Glomerular endothelial cell (primary cell): Measurements from ENCODE around the gene HES3. TPM values are rescaled to one million over a fixed set of nuclear protein-coding genes. Genes with fewer than 3 reads are reported as not detected.

ENCODE experiments used
- DNase-seq: peaks from one replicate; pipeline ENCODE4 v3.0.0-alpha.2; 2011; ENCODE audit warnings: low read depth, low spot score; ENCODE audit errors: extremely low read depth
- total RNA-seq: library from RNA; depleted of rRNA; stranded (reverse); fragments of >200 nt; gene quantifications from 2 replicates; pipeline ENCODE4 v1.2.3, GENCODE V29; 2015

HES3 gene
- total RNA-seq, 1 donor from 2014 or later: not detected

GRCh38 chr1:6245086-6245868 lies 1.3 kb downstream of the HES3 start:
- DNase-seq: no peak

- DNase-seq: no peak
Measured at GRCh38 chr1:6245869-6246496, 2.0 kb downstream of the HES3 start.

DNA sequence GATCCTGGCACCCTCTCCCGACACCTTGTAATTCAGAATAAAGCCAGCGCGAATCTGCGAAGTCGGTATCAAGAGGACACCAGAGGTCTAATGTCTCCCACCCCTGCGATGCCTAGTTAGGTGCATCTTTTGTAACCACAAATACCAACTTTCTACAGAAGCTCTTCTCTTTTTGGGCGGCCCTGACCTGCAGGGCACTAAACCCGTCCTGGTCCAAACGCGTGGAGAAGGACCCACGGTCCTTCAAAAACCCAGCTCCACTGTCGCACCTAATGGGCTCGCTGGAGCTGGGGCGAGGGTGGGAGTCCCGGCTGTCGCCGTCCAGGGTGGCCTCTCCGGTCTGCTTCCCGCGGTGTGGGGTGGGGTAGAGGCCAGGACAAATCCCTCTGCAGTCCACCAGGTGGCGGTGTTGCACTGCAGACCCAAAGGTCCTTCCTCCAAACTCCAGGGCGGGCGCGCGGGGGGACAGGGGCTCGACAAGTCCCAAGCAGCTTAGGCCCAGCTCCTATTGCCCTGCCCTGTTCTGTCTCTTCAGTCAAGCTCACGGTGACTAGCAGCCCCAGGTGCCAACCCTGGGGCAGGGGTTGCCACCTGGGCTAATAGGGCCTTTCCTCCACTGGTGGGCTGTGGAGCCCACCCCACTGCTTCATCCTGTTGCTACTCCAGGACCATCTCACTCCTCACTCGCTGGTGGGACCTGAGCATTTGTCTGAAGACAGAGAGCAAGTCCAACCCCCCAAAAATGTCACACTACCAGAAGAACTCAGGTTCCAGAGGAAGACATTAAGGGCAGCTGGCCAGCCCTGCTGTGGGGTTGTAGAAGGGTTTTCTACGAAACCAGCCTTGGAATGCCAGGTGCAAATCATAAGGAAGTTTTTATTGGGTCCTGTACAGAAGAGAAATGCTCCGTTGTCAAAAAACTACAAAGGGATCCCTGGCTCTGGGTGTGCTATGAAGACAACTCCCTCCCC lies 2.8 kb downstream of the HES3 start:
- DNase-seq: no peak

DNA sequence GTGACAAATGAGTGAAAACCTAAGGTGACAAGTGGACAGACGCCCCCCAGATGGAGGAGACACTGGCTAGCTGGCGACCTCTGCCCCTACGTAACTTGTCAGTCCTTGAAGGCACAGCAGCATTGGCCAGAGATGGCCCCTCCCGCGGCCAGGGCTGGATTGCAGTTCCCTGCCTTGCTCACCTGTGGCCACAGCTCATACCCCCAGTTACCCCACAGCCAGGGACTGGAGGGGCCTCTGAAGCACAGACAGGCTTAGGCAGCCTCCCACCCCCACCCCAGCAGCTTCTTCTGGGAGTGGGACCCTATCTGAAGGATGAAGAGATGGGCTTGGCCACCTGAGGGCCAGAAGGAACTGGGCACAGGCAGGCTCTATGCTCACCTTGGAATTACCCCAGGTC lies 3.7 kb downstream of the HES3 start:
- DNase-seq: no peak

DNA sequence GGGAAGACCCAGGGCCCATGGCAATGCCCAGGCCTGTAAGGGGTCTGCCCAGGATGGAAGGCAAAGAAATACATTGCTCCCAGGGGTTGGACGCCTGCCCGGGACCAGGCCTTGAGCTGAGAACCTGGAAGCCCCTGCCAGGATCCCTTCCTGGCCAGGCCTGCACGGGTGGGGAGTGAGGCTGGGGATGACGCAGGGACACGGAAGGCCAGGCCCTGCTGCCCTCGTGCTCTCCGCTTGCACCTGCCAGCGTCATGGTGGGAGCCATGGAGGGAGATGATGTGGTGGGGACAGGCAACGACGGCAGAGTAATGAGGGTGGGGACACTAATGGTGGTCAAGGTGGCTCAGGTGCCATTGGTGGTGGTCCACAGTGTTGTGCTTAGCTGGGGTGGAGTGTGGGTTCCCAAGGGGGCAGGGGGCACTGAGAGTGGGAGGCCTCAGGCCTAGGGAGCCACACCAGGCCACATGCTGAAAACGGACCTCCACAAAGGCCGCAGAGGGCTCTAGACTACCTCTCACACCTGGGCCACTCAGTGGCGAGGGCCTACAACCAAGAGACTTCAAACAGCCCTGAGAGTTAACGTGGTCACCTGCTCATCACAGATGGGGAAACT lies 4.3 kb downstream of the HES3 start:
- DNase-seq: no peak

GRCh38 chr1:6248932-6249738 lies 5.2 kb downstream of the HES3 start:
- no peak for DNase-seq

- DNase-seq: no peak
Measured at GRCh38 chr1:6249739-6250689, 6.0 kb downstream of the HES3 start.

GRCh38 chr1:6251233-6251632 lies 7.3 kb downstream of the HES3 start:
- no peak for DNase-seq

DNA sequence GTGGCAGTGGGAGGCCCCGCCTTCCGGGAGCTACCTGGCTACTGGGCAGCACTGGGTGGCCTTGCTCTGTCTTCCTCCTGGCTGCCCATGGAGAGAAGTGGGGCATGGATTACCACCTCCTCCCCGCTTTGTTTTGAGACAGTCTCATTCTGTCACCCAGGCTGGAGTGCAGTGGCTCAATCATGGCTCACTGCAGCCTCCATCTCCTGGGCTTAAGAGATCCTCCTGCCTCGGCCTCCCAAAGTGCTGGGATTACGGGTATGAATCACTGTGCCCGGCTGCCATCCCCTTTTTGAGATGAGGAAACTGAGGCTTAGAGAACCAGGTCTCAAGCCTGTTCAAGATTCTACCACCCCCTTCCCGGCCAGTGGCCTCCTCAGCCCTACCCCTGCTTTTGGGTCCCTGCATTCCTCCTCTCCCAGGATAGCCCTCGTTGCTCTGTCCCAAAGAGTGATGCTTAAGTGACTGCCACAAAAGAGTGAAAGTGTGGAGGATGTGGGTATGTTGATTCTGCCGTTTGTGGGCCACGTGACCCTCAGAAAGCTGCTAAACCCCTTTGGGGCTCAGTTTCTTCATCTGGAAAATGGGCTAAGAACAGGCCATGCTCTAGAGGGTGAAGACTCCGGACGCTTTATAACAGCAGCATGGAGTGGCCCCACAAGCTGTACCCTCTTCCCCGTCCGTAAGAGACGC lies 7.8 kb downstream of the HES3 start:
- no peak for DNase-seq

DNA sequence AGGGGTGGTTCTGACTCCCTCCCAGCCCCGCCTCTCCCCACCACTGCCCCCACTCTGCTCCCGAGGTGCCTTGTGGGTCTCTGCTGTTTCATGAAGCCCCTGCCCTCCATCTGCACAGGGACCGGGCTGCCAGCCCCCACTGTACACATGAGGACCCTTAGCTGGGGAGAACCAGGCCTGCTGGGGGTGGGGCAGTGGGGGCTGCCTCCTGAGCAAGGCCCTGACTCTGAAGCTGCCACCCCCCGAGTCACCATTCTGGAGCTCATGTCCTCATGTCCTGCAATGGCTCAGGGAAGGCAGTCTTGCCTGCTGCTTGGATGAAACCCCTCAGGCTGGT lies 8.4 kb downstream of the HES3 start:
- DNase-seq: no peak

DNA sequence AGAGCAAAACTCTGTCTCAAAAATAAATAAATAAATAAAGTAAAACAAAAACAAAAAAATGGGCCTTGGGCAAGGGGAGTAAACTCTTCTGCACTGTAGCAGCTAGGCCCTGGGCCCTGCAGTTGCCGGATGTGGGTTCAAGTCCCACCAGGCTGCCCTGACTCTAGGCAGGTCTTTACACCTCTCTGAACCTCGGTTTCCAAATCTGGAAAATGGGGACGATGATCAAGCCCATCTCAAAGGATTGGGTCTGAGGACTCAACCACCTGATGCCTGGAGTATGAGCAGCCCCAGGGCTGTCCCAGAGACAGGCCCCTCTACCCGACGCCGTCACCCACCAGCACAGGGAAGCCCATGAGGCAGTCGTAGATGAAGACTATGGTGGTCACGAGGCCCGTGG lies 9.4 kb downstream of the HES3 start:
- DNase-seq: no peak

- no peak for DNase-seq
Measured at GRCh38 chr1:6254691-6255090, 10.7 kb downstream of the HES3 start.

- DNase-seq: no peak
Measured at GRCh38 chr1:6256645-6257044, 12.7 kb downstream of the HES3 start.

DNA sequence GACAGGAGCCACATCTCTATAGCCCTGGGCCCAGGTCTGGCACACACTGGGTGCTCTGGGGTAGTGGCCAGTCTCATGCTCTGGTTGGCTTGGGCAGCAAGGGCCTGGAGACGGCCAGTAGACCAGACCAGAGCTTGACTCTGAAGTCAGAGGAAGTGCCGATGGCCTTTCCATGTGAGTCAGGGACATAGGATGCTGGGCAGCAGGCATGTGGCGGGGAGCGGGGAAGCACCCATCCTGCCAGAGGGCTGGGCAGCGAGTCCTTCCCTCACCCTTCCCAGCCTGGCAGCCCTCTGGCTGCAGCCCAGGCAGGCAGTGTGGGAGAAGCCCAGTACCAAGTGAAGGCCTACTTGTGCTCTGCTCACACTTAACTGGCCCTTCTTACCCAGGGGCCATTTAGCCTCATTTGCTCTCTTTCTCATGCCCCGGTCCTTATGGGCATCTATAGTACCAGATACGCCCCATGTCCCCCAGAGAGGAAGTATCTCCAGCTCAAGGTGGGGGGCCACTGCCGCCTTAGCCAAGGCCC lies 13.6 kb downstream of the HES3 start:
- DNase-seq: no peak

GRCh38 chr1:6258675-6259074 lies 14.7 kb downstream of the HES3 start:
- DNase-seq: no peak

GRCh38 chr1:6259491-6260362 lies 15.7 kb downstream of the HES3 start:
- DNase-seq: no peak

GRCh38 chr1:6260433-6260934 lies 16.5 kb downstream of the HES3 start:
- no peak for DNase-seq
